ENCODE measurements around the gene CNNM1. TPM values are rescaled to one million over a fixed set of nuclear protein-coding genes. Genes with fewer than 3 reads are reported as not detected.

The CNNM1 gene
- total and polyA plus RNA-seq, 2 donors (not counting 1 experiment from before 2014, with no cell fraction given): not detected

DNA sequence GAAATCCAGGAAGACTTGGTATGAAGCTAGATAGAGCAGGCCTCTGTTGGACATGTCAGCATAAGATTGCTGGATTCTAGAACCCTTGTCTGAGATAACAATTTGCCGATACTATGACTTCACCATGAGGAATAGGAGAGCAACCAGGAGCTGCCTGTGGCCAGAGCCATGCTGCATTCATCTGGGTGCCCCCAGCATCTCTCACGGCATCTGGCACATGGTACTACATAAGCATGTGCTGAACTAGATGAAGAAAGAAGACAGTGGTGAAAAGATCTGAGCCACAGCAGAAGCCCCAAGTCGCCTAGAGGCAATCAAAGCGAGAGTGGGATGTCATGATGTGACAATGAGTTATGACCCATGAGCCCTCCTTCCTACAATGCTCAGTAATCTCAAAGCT is 81.7 kb downstream of the CNNM1 start:
- Histone ChIP-seq H4K20me1 (ENCODE audit: control insufficient read depth, insufficient read depth, low read length, poor library complexity, severe bottlenecking) (no peaks in the 10 kb centered on the region), H3K36me3 (replicated peaks in 1 of 2; ENCODE audit: control extremely low read depth in 1 of 2, control insufficient read depth in 1 of 2, extremely low read depth in 1 of 2, insufficient read depth in 2 of 2, low read length in 1 of 2) (peaks cover under 1 to 18% of the 10 kb centered on the region in 2 experiments), H2AFZ (ENCODE audit: insufficient read depth, low read depth, low read length, poor library complexity, severe bottlenecking) (no peak overlapping the region), H3K9me3 (ENCODE audit: control extremely low read depth in 1 of 3, control insufficient read depth in 2 of 3, insufficient read depth in 1 of 3, low read length in 2 of 3) (no peaks in the 10 kb centered on the region), H3K27ac (ENCODE audit: low read length in 2 of 2) (no peak overlapping the region), H3K79me2 (ENCODE audit: control insufficient read depth, insufficient read depth, low read length) (peaks cover 6% of the 10 kb centered on the region), H3K4me3 (ENCODE audit: control extremely low read depth in 1 of 5, extremely low read depth in 1 of 5, insufficient read depth in 1 of 5, low read depth in 2 of 5, low read length in 4 of 5) (no peak overlapping the region), H3K4me2 (replicated peaks; ENCODE audit: low read depth, low read length, poor library complexity, severe bottlenecking) (no peak overlapping the region), H3K9ac (ENCODE audit: low read length) (no peak overlapping the region), H3K27me3 (replicated peaks in 1 of 4; ENCODE audit: control extremely low read depth in 1 of 4, control insufficient read depth in 3 of 4, insufficient read depth in 4 of 4, low read length in 3 of 4) (no peaks in the 10 kb centered on the region), H3K4me1 (ENCODE audit: control insufficient read depth in 2 of 2, insufficient read depth in 2 of 2, low read length in 2 of 2) (no peaks in the 10 kb centered on the region)
- WGBS (ENCODE audit: insufficient coverage): 95% methylated on average over 2 of the region's 4 CpGs
- TF ChIP-seq, protein P1, sequence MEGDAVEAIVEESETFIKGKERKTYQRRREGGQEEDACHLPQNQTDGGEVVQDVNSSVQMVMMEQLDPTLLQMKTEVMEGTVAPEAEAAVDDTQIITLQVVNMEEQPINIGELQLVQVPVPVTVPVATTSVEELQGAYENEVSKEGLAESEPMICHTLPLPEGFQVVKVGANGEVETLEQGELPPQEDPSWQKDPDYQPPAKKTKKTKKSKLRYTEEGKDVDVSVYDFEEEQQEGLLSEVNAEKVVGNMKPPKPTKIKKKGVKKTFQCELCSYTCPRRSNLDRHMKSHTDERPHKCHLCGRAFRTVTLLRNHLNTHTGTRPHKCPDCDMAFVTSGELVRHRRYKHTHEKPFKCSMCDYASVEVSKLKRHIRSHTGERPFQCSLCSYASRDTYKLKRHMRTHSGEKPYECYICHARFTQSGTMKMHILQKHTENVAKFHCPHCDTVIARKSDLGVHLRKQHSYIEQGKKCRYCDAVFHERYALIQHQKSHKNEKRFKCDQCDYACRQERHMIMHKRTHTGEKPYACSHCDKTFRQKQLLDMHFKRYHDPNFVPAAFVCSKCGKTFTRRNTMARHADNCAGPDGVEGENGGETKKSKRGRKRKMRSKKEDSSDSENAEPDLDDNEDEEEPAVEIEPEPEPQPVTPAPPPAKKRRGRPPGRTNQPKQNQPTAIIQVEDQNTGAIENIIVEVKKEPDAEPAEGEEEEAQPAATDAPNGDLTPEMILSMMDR (IDR thresholded peaks at IDR 0.05): no peak
- no peak for TF ChIP-seq EZH2 (IDR thresholded peaks at IDR 0.05; ENCODE audit: borderline replicate concordance, insufficient read depth, low read depth, low read length, poor library complexity, severe bottlenecking)
- POLR2A ChIA-PET: no interaction called here
- no peaks in the 10 kb centered on the region for H3K4me1 Mint-ChIP-seq
- no peaks in the 10 kb centered on the region for H3K9me3 Mint-ChIP-seq (ENCODE audit: insufficient read depth)
- CTCF ChIA-PET: interaction anchor here (1.2 kb wide), 1 partner anchor 19 kb away, joined by 3 read pairs; no protein-coding TSS in a partner anchor
- DNase-seq: no peak
- no peaks in the 10 kb centered on the region for H3K27me3 Mint-ChIP-seq
- no peak overlapping the region for H3K4me3 Mint-ChIP-seq
- intact Hi-C loops (cut with micrococcal nuclease): no loop called here
- no peak for ATAC-seq (ENCODE audit: low read depth)
- no peak overlapping the region for H3K27ac Mint-ChIP-seq

- no peaks in the 10 kb centered on the region for H4K20me1 ChIP-seq (ENCODE audit: control insufficient read depth, insufficient read depth, low read length, poor library complexity, severe bottlenecking)
- H2AFZ ChIP-seq (ENCODE audit: insufficient read depth, low read depth, low read length, poor library complexity, severe bottlenecking): no peak overlapping the region
- no peak overlapping the region for H3K9ac ChIP-seq (ENCODE audit: low read length)
- Mint-ChIP-seq H3K27me3 (no peaks in the 10 kb centered on the region), H3K9me3 (ENCODE audit: insufficient read depth) (no peaks in the 10 kb centered on the region), H3K4me1 (peaks cover 3% of the 10 kb centered on the region), H3K4me3 (no peak overlapping the region), H3K27ac (no peak overlapping the region)
- H3K9me3 ChIP-seq (ENCODE audit: control extremely low read depth in 1 of 3, control insufficient read depth in 2 of 3, insufficient read depth in 1 of 3, low read length in 2 of 3): no peaks in the 10 kb centered on the region
- H3K4me1 ChIP-seq (ENCODE audit: control insufficient read depth in 2 of 2, insufficient read depth in 2 of 2, low read length in 2 of 2): no peaks in the 10 kb centered on the region
- peaks cover 6% of the 10 kb centered on the region for H3K79me2 ChIP-seq (ENCODE audit: control insufficient read depth, insufficient read depth, low read length)
- H3K4me3 ChIP-seq (ENCODE audit: control extremely low read depth in 1 of 5, extremely low read depth in 1 of 5, insufficient read depth in 1 of 5, low read depth in 2 of 5, low read length in 4 of 5): no peak overlapping the region
- ATAC-seq (ENCODE audit: low read depth): no peak
- TF ChIP-seq, protein P1 (IDR thresholded peaks at IDR 0.05): no peak
- no peak for TF ChIP-seq EZH2 (IDR thresholded peaks at IDR 0.05; ENCODE audit: borderline replicate concordance, insufficient read depth, low read depth, low read length, poor library complexity, severe bottlenecking)
- ChIA-PET CTCF (no interaction called here), POLR2A (no interaction called here)
- no CpG with 5 or more reads among the region's 2 CpGs for WGBS (ENCODE audit: insufficient coverage)
- H3K36me3 ChIP-seq (replicated peaks in 1 of 2; ENCODE audit: control extremely low read depth in 1 of 2, control insufficient read depth in 1 of 2, extremely low read depth in 1 of 2, insufficient read depth in 2 of 2, low read length in 1 of 2): peaks cover 0 to 11% of the 10 kb centered on the region in 2 experiments
- no peak for DNase-seq
- intact Hi-C loops (cut with micrococcal nuclease): no loop called here
- no peak overlapping the region for H3K4me2 ChIP-seq (replicated peaks; ENCODE audit: low read depth, low read length, poor library complexity, severe bottlenecking)
- H3K27me3 ChIP-seq (replicated peaks in 1 of 4; ENCODE audit: control extremely low read depth in 1 of 4, control insufficient read depth in 3 of 4, insufficient read depth in 4 of 4, low read length in 3 of 4): no peaks in the 10 kb centered on the region
- no peak overlapping the region for H3K27ac ChIP-seq (ENCODE audit: low read length in 2 of 2)
Measured at GRCh38 chr10:99411546-99411945, 82.4 kb downstream of the CNNM1 start.

All from B cell (primary cell).